Glomerular endothelial cell (primary cell): ENCODE data around the gene ACOT13. TPM values are rescaled to one million over a fixed set of nuclear protein-coding genes. Genes with fewer than 3 reads are reported as not detected.
"Not testable (repeated sequence)": the region's sequence is repeated elsewhere in the genome, so short reads cannot be mapped to it uniquely, and the experiment has no call there.

Experiments
- DNase-seq: peaks from one replicate; pipeline ENCODE4 v3.0.0-alpha.2; 2011; ENCODE audit warnings: low read depth, low spot score; ENCODE audit errors: extremely low read depth
- total RNA-seq: library from RNA; depleted of rRNA; stranded (reverse); fragments of >200 nt; gene quantifications from 2 replicates; pipeline ENCODE4 v1.2.3, GENCODE V29; 2015

The ACOT13 gene
- 6.9 and 15.1 TPM in 2 replicates for total RNA-seq

GRCh38 chr6:24666641-24667377 is at the start of gene ACOT13, which contains the start of gene TDP2:
TSS of gene ACOT13 (plus strand) at chr6:24667077. CDS start at chr6:24667264, 187 bp downstream.
TSS of gene TDP2 (minus strand) at chr6:24666899. CDS start at chr6:24666862, 37 bp downstream.
- peak; percentile 77 for DNase-seq

GRCh38 chr6:24619661-24620060 is 47.2 kb upstream of the ACOT13 start:
- DNase-seq, result no peak

- no peak for DNase-seq
Observed at GRCh38 chr6:24620637-24621036, 46.2 kb upstream of the ACOT13 start.

GRCh38 chr6:24621626-24622289 is 45.1 kb upstream of the ACOT13 start:
- no peak for DNase-seq

- no peak for DNase-seq
Observed at GRCh38 chr6:24630856-24631505, 35.9 kb upstream of the ACOT13 start.

- DNase-seq, result no peak
Observed at GRCh38 chr6:24631671-24632070, 35.2 kb upstream of the ACOT13 start.

- DNase-seq, result no peak
Observed at GRCh38 chr6:24632573-24632972, 34.3 kb upstream of the ACOT13 start.

- no peak for DNase-seq
Observed at GRCh38 chr6:24636681-24637080, 30.2 kb upstream of the ACOT13 start.

- DNase-seq, result no peak
Observed at GRCh38 chr6:24640166-24640565, 26.7 kb upstream of the ACOT13 start.

GRCh38 chr6:24640631-24641030 is 26.2 kb upstream of the ACOT13 start:
- not testable (repeated sequence) for DNase-seq

- DNase-seq, result no peak
Observed at GRCh38 chr6:24642061-24642460, 24.8 kb upstream of the ACOT13 start.

- no peak for DNase-seq
Observed at GRCh38 chr6:24643920-24644319, 23.0 kb upstream of the ACOT13 start.

- no peak for DNase-seq
Observed at GRCh38 chr6:24644377-24644776, 22.5 kb upstream of the ACOT13 start.

- no peak for DNase-seq
Observed at GRCh38 chr6:24646771-24647170, 20.1 kb upstream of the ACOT13 start.

GRCh38 chr6:24648276-24648675 is 18.6 kb upstream of the ACOT13 start:
- no peak for DNase-seq

- no peak for DNase-seq
Observed at GRCh38 chr6:24649691-24650090, 17.2 kb upstream of the ACOT13 start.

GRCh38 chr6:24650365-24650764 is 16.5 kb upstream of the ACOT13 start:
- DNase-seq, result no peak

- DNase-seq, result no peak
Observed at GRCh38 chr6:24655215-24655614, 11.7 kb upstream of the ACOT13 start.

GRCh38 chr6:24658573-24659560 is 8.0 kb upstream of the ACOT13 start:
- DNase-seq, result no peak

GRCh38 chr6:24659561-24659960 is 7.3 kb upstream of the ACOT13 start:
- no peak for DNase-seq
